ENCODE measurements around the gene GCH1.

GRCh38 chr14:54844479-54844878 lies 58.1 kb downstream of the GCH1 start:
- TF ChIP-seq POLR2AphosphoS5 (IDR thresholded peaks at IDR 0.05; ENCODE audit: low read depth), result no peak
- TF ChIP-seq CTCF (IDR thresholded peaks at IDR 0.05; ENCODE audit: insufficient read depth, low read length), result no peak
- TF ChIP-seq REST (IDR thresholded peaks at IDR 0.05; ENCODE audit: insufficient replicate concordance, low read depth), result no peak
- no peak for TF ChIP-seq GABPA (IDR thresholded peaks at IDR 0.05; ENCODE audit: low read depth)
- no peak for TF ChIP-seq SPI1 (IDR thresholded peaks at IDR 0.05; ENCODE audit: borderline replicate concordance, low read depth)

Data from HL-60 (cell line).